Endothelial cell of umbilical vein (primary cell): ENCODE measurements around the gene TTLL13. TPM values are rescaled to one million over a fixed set of nuclear protein-coding genes. Genes with fewer than 3 reads are reported as not detected.

ENCODE experiments used
- BruUV-seq: library from RNA; stranded (reverse); fragments of 400-500 nt; replicated peaks from 2 replicates; lab custom pipeline; 2021; lab: Mats Ljungman, UMichigan
- CTCF ChIA-PET: fragments of 300-600, 350-600 bp; sonication (Branson Sonifier 250); formaldehyde crosslinking; loops from one replicate; lab custom pipeline; 2021; ENCODE audit warnings: antibody characterized with exemption, inconsistent platforms; lab: Charles Lee
- POLR2A ChIA-PET: fragments of 300-600, 350-600 bp; sonication (Branson Sonifier 250); formaldehyde crosslinking; loops from one replicate; lab custom pipeline; 2021; ENCODE audit warnings: antibody characterized with exemption, inconsistent platforms; lab: Charles Lee
- DNase-seq: peaks from one replicate; pipeline ENCODE4 v3.0.0-alpha.2; 2011; ENCODE audit warnings: low read depth, low spot score
- FAIRE-seq: peaks from 2 replicates; lab custom pipeline; 2011; peaks lifted over from hg19 to GRCh38; lab: Jason Lieb, UNC
- H2AFZ ChIP-seq: 2 replicates; pipeline ENCODE4 v1.6.0; 2012; ENCODE audit warnings: low read depth, low read length, control low read depth, inconsistent platforms
- H3K27ac ChIP-seq: 2 replicates; pipeline ENCODE4 v1.5.1; 2011; ENCODE audit warnings: low read depth, mild to moderate bottlenecking, control low read depth, low read length, moderate library complexity; ENCODE audit not compliant: insufficient read depth
- H3K27me3 ChIP-seq, 2 experiments: 2 replicates each; pipeline versions ENCODE4 v1.6.0 to v1.6.1; 2011; ENCODE audit warnings: low read length in 2 of 2, mixed read lengths in 1 of 2; ENCODE audit not compliant: control insufficient read depth in 2 of 2, insufficient read depth in 2 of 2
- H3K36me3 ChIP-seq, 2 experiments: 2 replicates in 1 of 2; 3 replicates in 1 of 2; pipeline ENCODE4 v1.5.1; 2011; ENCODE audit warnings: low read length in 2 of 2, mild to moderate bottlenecking in 1 of 2, moderate library complexity in 1 of 2; ENCODE audit not compliant: control insufficient read depth in 2 of 2, insufficient read depth in 2 of 2; ENCODE audit errors: extremely low read depth in 1 of 2
- H3K4me1 ChIP-seq: 3 replicates; pipeline ENCODE4 v1.5.1; 2011; ENCODE audit warnings: mild to moderate bottlenecking, low read length; ENCODE audit not compliant: control insufficient read depth, insufficient read depth; ENCODE audit errors: extremely low read depth
- H3K4me2 ChIP-seq: 2 replicates; pipeline ENCODE4 v1.6.1; 2011; ENCODE audit warnings: low read length, control low read depth, mixed read lengths; ENCODE audit not compliant: insufficient read depth
- H3K4me3 ChIP-seq, 3 experiments: fragments of 200-600 bp in 1 of 3; sonication (generic), shearing (Covaris generic) in 1 of 3; replicated peaks in 1 of 3; 2 replicates each; pipeline ENCODE4 v1.5.1; 2011 to 2016; ENCODE audit warnings: control low read depth in 3 of 3, low read length in 3 of 3, mild to moderate bottlenecking in 2 of 3, inconsistent platforms in 1 of 3, low read depth in 1 of 3, moderate library complexity in 1 of 3; ENCODE audit not compliant: insufficient read depth in 1 of 3
- H3K79me2 ChIP-seq: 2 replicates; pipeline ENCODE4 v1.6.0; 2012; ENCODE audit warnings: low read length, inconsistent platforms; ENCODE audit not compliant: control insufficient read depth, insufficient read depth
- H3K9ac ChIP-seq: replicated peaks from 2 replicates; pipeline ENCODE3; 2011; ENCODE audit warnings: low read length, control low read depth; ENCODE audit not compliant: insufficient read depth; ENCODE audit errors: extremely low read depth
- H3K9me1 ChIP-seq: replicated peaks from 3 replicates; pipeline ENCODE4 v1.6.0; 2011; ENCODE audit warnings: mild to moderate bottlenecking, low read length; ENCODE audit not compliant: control insufficient read depth, insufficient read depth; ENCODE audit errors: extremely low read depth
- H3K9me3 ChIP-seq: replicated peaks from 2 replicates; pipeline ENCODE4 v1.5.1; 2012; ENCODE audit warnings: low read length, inconsistent platforms; ENCODE audit not compliant: control insufficient read depth, insufficient read depth
- H4K20me1 ChIP-seq: replicated peaks from 2 replicates; pipeline ENCODE3; 2011; ENCODE audit warnings: mild to moderate bottlenecking, low read length; ENCODE audit not compliant: control insufficient read depth, insufficient read depth; ENCODE audit errors: extremely low read depth
- EZH2 ChIP-seq: IDR thresholded peaks from 2 replicates; pipeline ENCODE4 v1.6.1; 2012; ENCODE audit warnings: borderline replicate concordance, low read depth, mild to moderate bottlenecking, moderate library complexity, low read length, inconsistent platforms; ENCODE audit not compliant: severe bottlenecking
- FOS ChIP-seq: IDR thresholded peaks from 2 replicates; pipeline ENCODE4 v1.6.1; 2011; ENCODE audit warnings: mild to moderate bottlenecking, low read length, moderate library complexity, borderline replicate concordance; ENCODE audit not compliant: insufficient read depth
- GATA2 ChIP-seq: IDR thresholded peaks from 2 replicates; pipeline ENCODE4 v1.7.0; 2011; ENCODE audit warnings: low read depth, mild to moderate bottlenecking, moderate library complexity, mixed read lengths, low read length; ENCODE audit not compliant: insufficient read length, insufficient read depth
- JUN ChIP-seq: IDR thresholded peaks from 2 replicates; pipeline ENCODE4 v1.6.1; 2011; ENCODE audit warnings: borderline replicate concordance, low read depth; ENCODE audit not compliant: insufficient read length, insufficient read depth
- MAX ChIP-seq: IDR thresholded peaks from 2 replicates; pipeline ENCODE4 v1.6.1; 2011; ENCODE audit not compliant: insufficient read depth, insufficient read length
- MYC ChIP-seq: IDR thresholded peaks from one replicate; pipeline ENCODE4 v1.6.1; 2011; ENCODE audit warnings: mild to moderate bottlenecking, low read depth, low read length
- POLR2A ChIP-seq: IDR thresholded peaks from 2 replicates; pipeline ENCODE4 v1.6.1; 2012; ENCODE audit warnings: low read depth, mild to moderate bottlenecking, control low read depth, low read length
- POLR2AphosphoS5 ChIP-seq: IDR thresholded peaks from 2 replicates; pipeline ENCODE4 v1.6.1; 2012; ENCODE audit warnings: low read depth, mild to moderate bottlenecking, control low read depth, low read length, moderate library complexity; ENCODE audit not compliant: insufficient read depth
- dilution Hi-C: fragments of 300-500 bp; cut with MboI; formaldehyde crosslinking; loops from one replicate; pipeline ENCODE4 v1.15.0; 2019; ENCODE audit warnings: low sequenced_read_pairs; ENCODE audit not compliant: extremely low pct_ligation_motif_present
- intact Hi-C: fragments of 100-400 bp; cut with micrococcal nuclease; formaldehyde crosslinking; loops from one replicate; pipeline ENCODE4 v1.10.0; 2022
- polyA plus RNA-seq, 4 experiments: library from polyadenylated mRNA; depleted of rRNA in 3 of 4; stranded (reverse) in 3 of 4; unstranded in 1 of 4; fragments of >200 nt; gene quantifications; 2 replicates each; pipeline versions ENCODE4 v1.2.1 to v1.2.3, GENCODE V29; 2011 to 2012; ENCODE audit warnings: missing spikeins in 1 of 4
- total RNA-seq: library from RNA; stranded (reverse); gene quantifications from 2 replicates; pipeline ENCODE4 v1.2.3, GENCODE V29; 2021
- TF ChIP-seq, protein P1 (sequence below), 2 donors: IDR thresholded peaks; 1 replicate in 1 of 2; 2 replicates in 1 of 2; pipeline ENCODE4 v1.5.1; 2011; ENCODE audit warnings: low read length in 2 of 2, mild to moderate bottlenecking in 2 of 2, moderate library complexity in 2 of 2, control low read depth in 1 of 2, inconsistent platforms in 1 of 2, low read depth in 1 of 2; ENCODE audit not compliant: insufficient read depth in 1 of 2; ENCODE audit errors: extremely low read depth in 1 of 2

TTLL13 gene
- total and polyA plus RNA-seq, 2 donors (not counting 3 experiments of a cell fraction or from before 2014, with no cell fraction given) = 0.04 TPM; not detected in 1

DNA sequence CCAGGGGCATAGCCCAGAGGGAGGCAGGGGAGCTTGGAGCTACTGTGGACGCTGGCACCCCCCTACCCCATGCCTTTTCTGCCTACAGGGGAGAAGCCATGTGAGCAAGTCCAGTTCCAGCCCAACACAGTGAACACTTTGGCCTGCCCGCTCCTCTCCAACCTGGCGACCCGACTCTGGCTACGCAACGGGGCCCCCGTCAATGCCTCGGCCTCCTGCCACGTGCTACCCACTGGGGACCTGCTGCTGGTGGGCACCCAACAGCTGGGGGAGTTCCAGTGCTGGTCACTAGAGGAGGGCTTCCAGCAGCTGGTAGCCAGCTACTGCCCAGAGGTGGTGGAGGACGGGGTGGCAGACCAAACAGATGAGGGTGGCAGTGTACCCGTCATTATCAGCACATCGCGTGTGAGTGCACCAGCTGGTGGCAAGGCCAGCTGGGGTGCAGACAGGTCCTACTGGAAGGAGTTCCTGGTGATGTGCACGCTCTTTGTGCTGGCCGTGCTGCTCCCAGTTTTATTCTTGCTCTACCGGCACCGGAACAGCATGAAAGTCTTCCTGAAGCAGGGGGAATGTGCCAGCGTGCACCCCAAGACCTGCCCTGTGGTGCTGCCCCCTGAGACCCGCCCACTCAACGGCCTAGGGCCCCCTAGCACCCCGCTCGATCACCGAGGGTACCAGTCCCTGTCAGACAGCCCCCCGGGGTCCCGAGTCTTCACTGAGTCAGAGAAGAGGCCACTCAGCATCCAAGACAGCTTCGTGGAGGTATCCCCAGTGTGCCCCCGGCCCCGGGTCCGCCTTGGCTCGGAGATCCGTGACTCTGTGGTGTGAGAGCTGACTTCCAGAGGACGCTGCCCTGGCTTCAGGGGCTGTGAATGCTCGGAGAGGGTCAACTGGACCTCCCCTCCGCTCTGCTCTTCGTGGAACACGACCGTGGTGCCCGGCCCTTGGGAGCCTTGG, 21.3 kb upstream of the TTLL13 start:
- FAIRE-seq (no peak), DNase-seq (no peak)
- Histone ChIP-seq H3K4me1 (peaks cover 9% of the 10 kb centered on the region), H3K4me3 (no peak overlapping the region), H3K9ac (no peak overlapping the region), H3K4me2 (no peak overlapping the region), H3K9me1 (no peaks in the 10 kb centered on the region), H3K36me3 (peaks cover 3 to 17% of the 10 kb centered on the region in 2 experiments), H4K20me1 (no peaks in the 10 kb centered on the region), H3K27ac (no peak overlapping the region), H3K79me2 (peaks cover 10% of the 10 kb centered on the region), H2AFZ (no peak overlapping the region), H3K9me3 (no peaks in the 10 kb centered on the region), H3K27me3 (no peaks in the 10 kb centered on the region)
- dilution Hi-C loops (no loop called here), intact Hi-C loops (no loop called here)
- TF ChIP-seq JUN = no peak
- TF ChIP-seq MAX = no peak
- TF ChIP-seq EZH2 = no peak
- no peak for TF ChIP-seq FOS
- TF ChIP-seq POLR2A = no peak
- no peak for TF ChIP-seq POLR2AphosphoS5
- TF ChIP-seq, protein P1, sequence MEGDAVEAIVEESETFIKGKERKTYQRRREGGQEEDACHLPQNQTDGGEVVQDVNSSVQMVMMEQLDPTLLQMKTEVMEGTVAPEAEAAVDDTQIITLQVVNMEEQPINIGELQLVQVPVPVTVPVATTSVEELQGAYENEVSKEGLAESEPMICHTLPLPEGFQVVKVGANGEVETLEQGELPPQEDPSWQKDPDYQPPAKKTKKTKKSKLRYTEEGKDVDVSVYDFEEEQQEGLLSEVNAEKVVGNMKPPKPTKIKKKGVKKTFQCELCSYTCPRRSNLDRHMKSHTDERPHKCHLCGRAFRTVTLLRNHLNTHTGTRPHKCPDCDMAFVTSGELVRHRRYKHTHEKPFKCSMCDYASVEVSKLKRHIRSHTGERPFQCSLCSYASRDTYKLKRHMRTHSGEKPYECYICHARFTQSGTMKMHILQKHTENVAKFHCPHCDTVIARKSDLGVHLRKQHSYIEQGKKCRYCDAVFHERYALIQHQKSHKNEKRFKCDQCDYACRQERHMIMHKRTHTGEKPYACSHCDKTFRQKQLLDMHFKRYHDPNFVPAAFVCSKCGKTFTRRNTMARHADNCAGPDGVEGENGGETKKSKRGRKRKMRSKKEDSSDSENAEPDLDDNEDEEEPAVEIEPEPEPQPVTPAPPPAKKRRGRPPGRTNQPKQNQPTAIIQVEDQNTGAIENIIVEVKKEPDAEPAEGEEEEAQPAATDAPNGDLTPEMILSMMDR (IDR thresholded peaks at IDR 0.05; ENCODE audit: extremely low read depth in 1 of 2, insufficient read depth in 1 of 2, low read depth in 1 of 2, low read length in 2 of 2) = no peak
- TF ChIP-seq GATA2 = no peak
- no peak for TF ChIP-seq MYC
- POLR2A ChIA-PET = no interaction called here
- BruUV-seq = no TSS peak
- CTCF ChIA-PET = interaction anchor here (1.4 kb wide), 1 partner anchor 14 kb away, joined by 3 read pairs; no protein-coding TSS in a partner anchor
